Measurements from ENCODE around the gene AGMO.

- no peak for TF ChIP-seq CTCF (IDR thresholded peaks at IDR 0.05 in 4 of 5, conservative IDR thresholded peaks at IDR 0.05 in 1 of 5)
- no peak for TF ChIP-seq POLR2A (IDR thresholded peaks at IDR 0.05)
Measured at GRCh38 chr7:15554744-15555143, 7.1 kb downstream of the AGMO start.
